Neural crest cell (in vitro differentiated cells): ENCODE results near the gene SHC1. TPM values are rescaled to one million over a fixed set of nuclear protein-coding genes. Genes with fewer than 3 reads are reported as not detected.
A peak's percentile ranks its signal among the peaks of the same experiment; 100 is the strongest.

Experiments used
- DNase-seq: peaks from one replicate; pipeline ENCODE4 v3.0.0; 2021; ENCODE audit warnings: low read depth, mixed read lengths, low spot score
- H3K27ac Mint-ChIP-seq: one replicate; pipeline ENCODE4 v1.8.0; 2021; ENCODE audit warnings: mild to moderate bottlenecking, mixed read lengths; ENCODE audit not compliant: unreplicated experiment
- H3K27me3 Mint-ChIP-seq: 2 replicates; pipeline ENCODE4 v1.8.0; 2021; ENCODE audit warnings: low read depth, mild to moderate bottlenecking, mixed read lengths
- H3K36me3 Mint-ChIP-seq: 2 replicates; pipeline ENCODE4 v1.8.0; 2021; ENCODE audit warnings: low read depth, mild to moderate bottlenecking, mixed read lengths
- H3K4me1 Mint-ChIP-seq: 2 replicates; pipeline ENCODE4 v1.8.0; 2021; ENCODE audit warnings: mixed read lengths
- H3K4me3 Mint-ChIP-seq: one replicate; pipeline ENCODE4 v1.8.0; 2021; ENCODE audit warnings: mild to moderate bottlenecking, mixed read lengths
- H3K9me3 Mint-ChIP-seq: 2 replicates; pipeline ENCODE4 v1.8.0; 2021; ENCODE audit warnings: mixed read lengths
- CTCF ChIP-seq: fragments of 200-600 bp; sonication (generic); conservative IDR thresholded peaks from 2 replicates; pipeline ENCODE4 v1.5.0; 2021; ENCODE audit warnings: antibody characterized with exemption, mild to moderate bottlenecking
- total RNA-seq: library from RNA; stranded (reverse); gene quantifications from 2 replicates; pipeline ENCODE4 v1.2.1, GENCODE V29; 2021

Gene SHC1
- total RNA-seq, 1 donor from 2014 or later = 92.9 TPM

GRCh38 chr1:155009742-155010141 is 39.2 kb upstream of the SHC1 start:
- DNase-seq = no peak
- Mint-ChIP-seq H3K27me3 (no peaks in the 10 kb centered on the region), H3K27ac (no peak overlapping the region), H3K9me3 (no peaks in the 10 kb centered on the region), H3K36me3 (no peaks in the 10 kb centered on the region), H3K4me3 (no peak overlapping the region), H3K4me1 (peaks cover 15% of the 10 kb centered on the region)
- no peak for TF ChIP-seq CTCF

- no peaks in the 10 kb centered on the region for H3K9me3 Mint-ChIP-seq
- peaks cover 18% of the 10 kb centered on the region for H3K4me1 Mint-ChIP-seq
- no peaks in the 10 kb centered on the region for H3K27me3 Mint-ChIP-seq
- no peaks in the 10 kb centered on the region for H3K36me3 Mint-ChIP-seq
- H3K27ac Mint-ChIP-seq = no peak overlapping the region
- no peak for TF ChIP-seq CTCF
- no peak for DNase-seq
- H3K4me3 Mint-ChIP-seq = no peak overlapping the region
Measured at GRCh38 chr1:155009221-155009711, 38.7 kb upstream of the SHC1 start.

GRCh38 chr1:155008015-155008941 is 37.7 kb upstream of the SHC1 start:
- H3K27me3 Mint-ChIP-seq = no peaks in the 10 kb centered on the region
- H3K36me3 Mint-ChIP-seq = no peaks in the 10 kb centered on the region
- peaks cover 26% of the 10 kb centered on the region for H3K4me1 Mint-ChIP-seq
- H3K27ac Mint-ChIP-seq = no peak overlapping the region
- no peak for TF ChIP-seq CTCF
- no peak for DNase-seq
- no peaks in the 10 kb centered on the region for H3K9me3 Mint-ChIP-seq
- H3K4me3 Mint-ChIP-seq = no peak overlapping the region

GRCh38 chr1:155007251-155007828 is 36.8 kb upstream of the SHC1 start:
- Mint-ChIP-seq H3K27ac (no peak overlapping the region), H3K4me3 (peak overlapping the region; percentile 79), H3K4me1 (peaks cover 24% of the 10 kb centered on the region), H3K27me3 (no peaks in the 10 kb centered on the region), H3K36me3 (no peaks in the 10 kb centered on the region), H3K9me3 (no peaks in the 10 kb centered on the region)
- no peak for TF ChIP-seq CTCF
- no peak for DNase-seq

GRCh38 chr1:155006601-155007101 is 36.1 kb upstream of the SHC1 start:
- Mint-ChIP-seq H3K4me3 (peak overlapping the region; percentile 79), H3K36me3 (no peaks in the 10 kb centered on the region), H3K27ac (no peak overlapping the region), H3K27me3 (no peaks in the 10 kb centered on the region), H3K9me3 (no peaks in the 10 kb centered on the region), H3K4me1 (peaks cover 23% of the 10 kb centered on the region)
- DNase-seq = no peak
- TF ChIP-seq CTCF = no peak
